ENCODE measurements around the gene ZBTB38.
A peak's percentile ranks its signal among the peaks of the same experiment; 100 is the strongest.

ZBTB38 gene

DNA sequence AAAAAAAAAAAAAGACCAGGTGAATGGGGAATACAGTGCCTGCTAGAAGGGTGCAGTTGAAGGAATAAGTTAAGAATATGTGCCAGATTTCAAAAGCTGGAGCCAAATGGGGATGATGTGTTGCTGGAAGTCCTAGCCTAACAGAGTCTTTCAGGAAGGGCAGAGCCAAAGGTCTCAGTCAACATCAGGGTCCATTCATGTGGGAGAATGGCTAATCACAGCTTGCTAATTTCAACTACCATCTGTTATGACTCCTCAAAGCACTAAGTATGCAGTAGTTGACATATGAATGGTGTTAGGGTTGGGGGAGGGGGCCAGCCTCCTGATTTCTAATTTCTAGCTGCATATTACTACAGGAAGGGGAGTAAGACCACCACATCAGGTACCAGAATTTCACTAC, 4.4 kb downstream of the ZBTB38 start:
- Histone ChIP-seq H2BK5ac (ENCODE audit: low read length) (no peak overlapping the region), H2BK12ac (ENCODE audit: low read length) (no peak overlapping the region), H3K27me3 (ENCODE audit: control insufficient read depth in 3 of 3, insufficient read depth in 3 of 3, low read depth in 1 of 3, low read length in 3 of 3) (no peaks in the 10 kb centered on the region), H3K18ac (ENCODE audit: low read length) (no peak overlapping the region), H3K27ac (replicated peaks; ENCODE audit: low read length) (no peak overlapping the region), H3K4me3 (ENCODE audit: low read length in 2 of 2) (no peak overlapping the region), H3K9ac (ENCODE audit: low read depth, low read length, poor library complexity) (no peak overlapping the region), H3K23ac (ENCODE audit: low read depth, low read length, poor library complexity) (no peak overlapping the region), H2AK5ac (ENCODE audit: low read depth, low read length) (no peak overlapping the region), H4K91ac (ENCODE audit: low read depth, low read length, poor library complexity) (no peak overlapping the region), H2BK15ac (ENCODE audit: low read length) (no peak overlapping the region), H2BK120ac (ENCODE audit: low read depth, low read length) (no peak overlapping the region), H3K4me2 (ENCODE audit: insufficient read depth, low read length, poor library complexity, severe bottlenecking) (no peak overlapping the region), H3K9me3 (replicated peaks in 1 of 2; ENCODE audit: control insufficient read depth in 2 of 2, insufficient read depth in 1 of 2, low read depth in 1 of 2, low read length in 2 of 2) (no peaks in the 10 kb centered on the region), H2AFZ (ENCODE audit: low read length) (no peak overlapping the region), H4K8ac (ENCODE audit: low read depth, low read length) (no peak overlapping the region), H3K36me3 (replicated peaks in 1 of 2; ENCODE audit: control insufficient read depth in 2 of 2, insufficient read depth in 2 of 2, low read length in 2 of 2) (peaks cover 0 to 17% of the 10 kb centered on the region in 2 donors), H3K14ac (ENCODE audit: low read length) (no peak overlapping the region), H3K4ac (ENCODE audit: low read length) (no peak overlapping the region), H3K4me1 (ENCODE audit: control insufficient read depth in 2 of 2, insufficient read depth in 1 of 2, low read depth in 1 of 2, low read length in 2 of 2) (peaks cover 15% of the 10 kb centered on the region in 2 donors), H3K79me1 (ENCODE audit: low read depth, low read length) (no peaks in the 10 kb centered on the region)
- no peak for DNase-seq (ENCODE audit: low spot score)

DNA sequence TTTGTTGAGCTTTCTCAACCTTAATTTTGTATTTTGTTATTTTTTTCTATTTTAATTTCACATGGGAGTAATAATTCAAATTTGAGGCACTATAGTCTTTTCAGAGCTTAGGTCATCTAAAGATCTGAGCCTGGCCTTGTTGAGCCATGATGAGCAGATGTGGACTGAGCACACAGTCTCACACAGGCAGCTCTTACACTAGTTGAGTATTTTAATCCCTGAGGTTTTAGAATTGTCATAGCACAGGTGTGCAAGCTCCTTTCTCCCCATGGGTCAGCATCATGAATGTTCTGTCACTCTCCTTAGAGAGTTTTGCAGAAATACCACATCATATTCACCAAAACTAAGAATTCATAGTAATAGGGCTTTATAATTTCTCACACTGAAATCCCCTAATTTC, 4.9 kb downstream of the ZBTB38 start:
- Histone ChIP-seq H2AK5ac (ENCODE audit: low read depth, low read length) (no peak overlapping the region), H3K4me1 (ENCODE audit: control insufficient read depth in 2 of 2, insufficient read depth in 1 of 2, low read depth in 1 of 2, low read length in 2 of 2) (peaks cover 10 to 11% of the 10 kb centered on the region in 2 donors), H2AFZ (ENCODE audit: low read length) (no peak overlapping the region), H3K36me3 (replicated peaks in 1 of 2; ENCODE audit: control insufficient read depth in 2 of 2, insufficient read depth in 2 of 2, low read length in 2 of 2) (peaks cover 0 to 17% of the 10 kb centered on the region in 2 donors), H3K14ac (ENCODE audit: low read length) (no peak overlapping the region), H3K27me3 (ENCODE audit: control insufficient read depth in 3 of 3, insufficient read depth in 3 of 3, low read depth in 1 of 3, low read length in 3 of 3) (no peaks in the 10 kb centered on the region), H2BK5ac (ENCODE audit: low read length) (no peak overlapping the region), H2BK120ac (ENCODE audit: low read depth, low read length) (no peak overlapping the region), H3K79me1 (ENCODE audit: low read depth, low read length) (no peaks in the 10 kb centered on the region), H4K91ac (ENCODE audit: low read depth, low read length, poor library complexity) (no peak overlapping the region), H4K8ac (ENCODE audit: low read depth, low read length) (no peak overlapping the region), H3K27ac (replicated peaks; ENCODE audit: low read length) (no peak overlapping the region), H3K9me3 (replicated peaks in 1 of 2; ENCODE audit: control insufficient read depth in 2 of 2, insufficient read depth in 1 of 2, low read depth in 1 of 2, low read length in 2 of 2) (peaks cover 0 to 2% of the 10 kb centered on the region in 2 donors), H3K9ac (ENCODE audit: low read depth, low read length, poor library complexity) (no peak overlapping the region), H2BK12ac (ENCODE audit: low read length) (no peak overlapping the region), H3K23ac (ENCODE audit: low read depth, low read length, poor library complexity) (no peak overlapping the region), H3K18ac (ENCODE audit: low read length) (no peak overlapping the region), H2BK15ac (ENCODE audit: low read length) (no peak overlapping the region), H3K4me2 (ENCODE audit: insufficient read depth, low read length, poor library complexity, severe bottlenecking) (no peak overlapping the region), H3K4me3 (ENCODE audit: low read length in 2 of 2) (no peak overlapping the region), H3K4ac (ENCODE audit: low read length) (no peak overlapping the region)
- DNase-seq (ENCODE audit: low spot score) = no peak

DNA sequence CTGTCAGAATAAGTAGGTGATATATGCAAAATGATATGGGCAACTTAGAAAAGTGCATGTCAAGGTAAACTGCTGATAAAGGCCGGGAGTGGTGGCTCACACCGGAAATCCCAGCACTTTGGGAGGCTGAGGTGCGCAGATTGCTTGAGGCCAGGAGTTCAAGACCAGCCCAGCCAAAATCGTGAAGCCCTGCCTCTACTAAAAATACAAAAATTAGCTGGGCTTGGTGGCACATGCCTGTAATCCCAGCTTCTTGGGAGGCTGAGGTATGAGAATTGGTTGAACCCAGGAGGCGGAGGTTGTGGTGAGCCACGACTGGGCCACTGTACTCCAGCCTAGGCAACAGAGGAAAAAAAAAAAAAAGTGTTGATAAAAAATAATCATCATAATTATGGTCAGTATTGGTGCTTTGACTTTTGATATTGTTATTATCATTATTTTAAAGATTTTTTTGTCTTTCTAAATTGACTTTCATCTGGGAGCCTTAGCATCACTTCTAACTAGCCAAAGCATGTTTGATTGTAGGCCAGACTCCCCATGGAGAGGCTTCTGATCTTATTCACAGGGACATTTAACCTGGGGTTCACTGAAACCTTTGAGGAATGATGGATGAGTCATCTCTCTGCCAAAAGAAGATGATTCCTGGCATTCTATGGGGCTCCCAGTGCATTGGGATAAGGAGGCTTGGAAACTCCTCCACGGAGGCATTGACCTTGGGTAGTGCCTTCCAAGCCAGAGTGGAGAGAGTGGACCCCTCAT, 5.6 kb downstream of the ZBTB38 start:
- Histone ChIP-seq H2AK5ac (ENCODE audit: low read depth, low read length) (no peak overlapping the region), H2BK15ac (ENCODE audit: low read length) (no peak overlapping the region), H2BK12ac (ENCODE audit: low read length) (no peak overlapping the region), H3K4me3 (ENCODE audit: low read length in 2 of 2) (no peak overlapping the region), H2BK120ac (ENCODE audit: low read depth, low read length) (no peak overlapping the region), H3K4me1 (ENCODE audit: control insufficient read depth in 2 of 2, insufficient read depth in 1 of 2, low read depth in 1 of 2, low read length in 2 of 2) (peaks cover 8 to 10% of the 10 kb centered on the region in 2 donors), H3K9me3 (replicated peaks in 1 of 2; ENCODE audit: control insufficient read depth in 2 of 2, insufficient read depth in 1 of 2, low read depth in 1 of 2, low read length in 2 of 2) (peaks cover 0 to 2% of the 10 kb centered on the region in 2 donors), H3K79me1 (ENCODE audit: low read depth, low read length) (no peaks in the 10 kb centered on the region), H3K23ac (ENCODE audit: low read depth, low read length, poor library complexity) (no peak overlapping the region), H3K27me3 (ENCODE audit: control insufficient read depth in 3 of 3, insufficient read depth in 3 of 3, low read depth in 1 of 3, low read length in 3 of 3) (no peaks in the 10 kb centered on the region), H3K18ac (ENCODE audit: low read length) (no peak overlapping the region), H4K8ac (ENCODE audit: low read depth, low read length) (no peak overlapping the region), H3K27ac (replicated peaks; ENCODE audit: low read length) (no peak overlapping the region), H3K4ac (ENCODE audit: low read length) (no peak overlapping the region), H2BK5ac (ENCODE audit: low read length) (no peak overlapping the region), H3K9ac (ENCODE audit: low read depth, low read length, poor library complexity) (no peak overlapping the region), H3K4me2 (ENCODE audit: insufficient read depth, low read length, poor library complexity, severe bottlenecking) (no peak overlapping the region), H3K14ac (ENCODE audit: low read length) (no peak overlapping the region), H3K36me3 (replicated peaks in 1 of 2; ENCODE audit: control insufficient read depth in 2 of 2, insufficient read depth in 2 of 2, low read length in 2 of 2) (peaks cover 0 to 17% of the 10 kb centered on the region in 2 donors), H2AFZ (ENCODE audit: low read length) (no peak overlapping the region), H4K91ac (ENCODE audit: low read depth, low read length, poor library complexity) (no peak overlapping the region)
- WGBS, 2 donors (ENCODE audit: extremely low coverage in 2 of 2, insufficient read length in 2 of 2, insufficient replicate concordance in 1 of 2) = no CpG with 5 or more reads among the region's 7 CpGs
- no peak for DNase-seq (ENCODE audit: low spot score)

DNA sequence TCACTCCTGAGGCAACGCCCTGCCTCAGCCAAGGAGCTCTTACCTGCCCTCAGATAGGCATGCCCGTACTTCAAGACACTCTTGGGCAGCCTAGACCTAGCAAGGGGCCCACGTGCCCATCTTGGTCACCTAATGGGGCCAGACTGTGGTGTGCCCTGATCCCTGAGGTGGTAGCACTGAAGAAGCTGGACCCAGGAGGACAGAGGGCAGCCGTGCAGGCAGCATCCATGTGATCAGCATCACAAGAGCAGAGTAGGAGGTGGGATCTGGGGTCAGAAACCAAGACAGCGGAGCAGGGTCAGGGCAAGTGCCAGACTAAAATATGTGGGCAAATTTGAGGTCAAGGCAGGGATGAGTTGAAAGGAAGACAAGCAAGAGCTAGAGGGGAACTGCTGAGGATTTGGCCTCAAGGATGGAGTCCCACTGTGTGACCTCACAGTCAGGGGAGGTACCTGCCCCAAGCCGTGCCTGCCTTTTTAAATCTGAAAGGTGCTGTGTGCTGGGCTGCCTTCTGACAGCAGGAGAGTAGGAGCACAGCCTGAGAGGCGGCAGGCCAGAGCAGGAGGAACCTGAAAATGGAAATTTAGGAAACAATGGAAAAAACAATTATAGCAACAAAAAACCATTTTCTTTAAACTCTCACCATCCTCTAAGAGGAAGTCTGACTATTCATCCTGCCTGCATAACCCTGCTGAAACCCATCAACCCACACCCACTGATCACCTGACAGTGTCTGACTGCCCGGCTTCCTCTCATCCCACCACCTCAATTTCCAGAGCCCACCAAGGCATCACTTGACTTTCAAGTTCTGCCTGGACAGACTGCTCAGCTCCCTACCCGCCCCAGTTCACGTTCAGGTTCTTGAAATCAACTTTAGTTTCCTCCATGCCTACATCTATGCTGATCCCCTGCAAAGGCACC, 7.3 kb downstream of the ZBTB38 start:
- peaks cover 0 to 2% of the 10 kb centered on the region in 2 donors for H3K9me3 ChIP-seq (replicated peaks in 1 of 2; ENCODE audit: control insufficient read depth in 2 of 2, insufficient read depth in 1 of 2, low read depth in 1 of 2, low read length in 2 of 2)
- peaks cover 0 to 6% of the 10 kb centered on the region in 2 donors for H3K4me1 ChIP-seq (ENCODE audit: control insufficient read depth in 2 of 2, insufficient read depth in 1 of 2, low read depth in 1 of 2, low read length in 2 of 2)
- H3K4me3 ChIP-seq (ENCODE audit: low read length in 2 of 2) = peak overlapping the region in 1 of 2 donors; percentile 59
- H2BK5ac ChIP-seq (ENCODE audit: low read length) = no peak overlapping the region
- H3K27ac ChIP-seq (replicated peaks; ENCODE audit: low read length) = no peak overlapping the region
- H2BK12ac ChIP-seq (ENCODE audit: low read length) = no peak overlapping the region
- peak overlapping the region; percentile 77 for H3K14ac ChIP-seq (ENCODE audit: low read length)
- H4K91ac ChIP-seq (ENCODE audit: low read depth, low read length, poor library complexity) = no peak overlapping the region
- H2BK120ac ChIP-seq (ENCODE audit: low read depth, low read length) = no peak overlapping the region
- no peak for DNase-seq (ENCODE audit: low spot score)
- peak overlapping the region; percentile 58 for H3K18ac ChIP-seq (ENCODE audit: low read length)
- H2AK5ac ChIP-seq (ENCODE audit: low read depth, low read length) = peak overlapping the region; percentile 50
- no peak overlapping the region for H4K8ac ChIP-seq (ENCODE audit: low read depth, low read length)
- no peak overlapping the region for H3K4ac ChIP-seq (ENCODE audit: low read length)
- H3K27me3 ChIP-seq (ENCODE audit: control insufficient read depth in 3 of 3, insufficient read depth in 3 of 3, low read depth in 1 of 3, low read length in 3 of 3) = no peaks in the 10 kb centered on the region
- WGBS, 2 donors (ENCODE audit: extremely low coverage in 2 of 2, insufficient read length in 2 of 2, insufficient replicate concordance in 1 of 2) = no CpG with 5 or more reads among the region's 10 CpGs
- no peak overlapping the region for H3K4me2 ChIP-seq (ENCODE audit: insufficient read depth, low read length, poor library complexity, severe bottlenecking)
- no peaks in the 10 kb centered on the region for H3K79me1 ChIP-seq (ENCODE audit: low read depth, low read length)
- H2AFZ ChIP-seq (ENCODE audit: low read length) = no peak overlapping the region
- H3K23ac ChIP-seq (ENCODE audit: low read depth, low read length, poor library complexity) = no peak overlapping the region
- peak overlapping the region; percentile 93 for H2BK15ac ChIP-seq (ENCODE audit: low read length)
- H3K36me3 ChIP-seq (replicated peaks in 1 of 2; ENCODE audit: control insufficient read depth in 2 of 2, insufficient read depth in 2 of 2, low read length in 2 of 2) = peaks cover 0 to 19% of the 10 kb centered on the region in 2 donors
- H3K9ac ChIP-seq (ENCODE audit: low read depth, low read length, poor library complexity) = no peak overlapping the region

All from neuronal stem cell (in vitro differentiated cells).